Mesendoderm (in vitro differentiated cells): ENCODE results near the gene PTPRJ.

Experiments
- DNase-seq: peaks from one replicate; pipeline ENCODE4 v3.0.0; 2013
- H2AK5ac ChIP-seq: 2 replicates; pipeline ENCODE4 v1.6.1; 2013; ENCODE audit warnings: low read length, inconsistent platforms
- H2BK120ac ChIP-seq: 2 replicates; pipeline ENCODE4 v1.6.1; 2013; ENCODE audit warnings: low read depth, mild to moderate bottlenecking, low read length, moderate library complexity, mixed read lengths
- H2BK15ac ChIP-seq: replicated peaks from 2 replicates; pipeline ENCODE4 v1.6.1; 2013; ENCODE audit warnings: low read depth, mild to moderate bottlenecking, moderate library complexity
- H2BK5ac ChIP-seq: 2 replicates; pipeline ENCODE4 v1.6.1; 2013; ENCODE audit warnings: low read length, inconsistent platforms
- H3K18ac ChIP-seq: 2 replicates; pipeline ENCODE4 v1.6.1; 2013; ENCODE audit warnings: mild to moderate bottlenecking, low read length, mixed read lengths
- H3K23ac ChIP-seq: one replicate; pipeline ENCODE4 v1.6.1; 2013; ENCODE audit warnings: low read length
- H3K27ac ChIP-seq: 2 replicates; pipeline ENCODE4 v1.5.1; 2013; ENCODE audit warnings: low read depth, mild to moderate bottlenecking, inconsistent platforms, low read length, moderate library complexity
- H3K27me3 ChIP-seq: 2 replicates; pipeline ENCODE4 v1.6.1; 2013; ENCODE audit warnings: low read length, control low read depth, mild to moderate bottlenecking, inconsistent platforms; ENCODE audit not compliant: insufficient read depth, poor library complexity
- H3K36me3 ChIP-seq: 2 replicates; pipeline ENCODE4 v1.6.1; 2013; ENCODE audit warnings: low read length, inconsistent platforms; ENCODE audit not compliant: control insufficient read depth, insufficient read depth
- H3K4ac ChIP-seq: one replicate; pipeline ENCODE4 v1.6.1; 2013; ENCODE audit warnings: low read depth, mild to moderate bottlenecking, low read length, moderate library complexity
- H3K4me1 ChIP-seq: 2 replicates; pipeline ENCODE4 v1.6.1; 2013; ENCODE audit warnings: low read depth, low read length, inconsistent platforms; ENCODE audit not compliant: control insufficient read depth
- H3K4me2 ChIP-seq: 2 replicates; pipeline ENCODE4 v1.6.1; 2013; ENCODE audit warnings: low read length
- H3K4me3 ChIP-seq: 2 replicates; pipeline ENCODE4 v1.5.1; 2013; ENCODE audit warnings: mild to moderate bottlenecking, low read length
- H3K56ac ChIP-seq: one replicate; pipeline ENCODE4 v1.6.1; 2013; ENCODE audit warnings: low read length
- H3K79me1 ChIP-seq: 2 replicates; pipeline ENCODE4 v1.6.1; 2013; ENCODE audit warnings: low read length, inconsistent platforms
- H3K79me2 ChIP-seq: 2 replicates; pipeline ENCODE4 v1.6.1; 2013; ENCODE audit warnings: mild to moderate bottlenecking, low read length; ENCODE audit not compliant: control insufficient read depth, insufficient read depth
- H3K9ac ChIP-seq: 2 replicates; pipeline ENCODE4 v1.6.1; 2013; ENCODE audit warnings: low read length, inconsistent platforms
- H4K5ac ChIP-seq: one replicate; pipeline ENCODE4 v1.6.1; 2013; ENCODE audit warnings: low read length
- H4K8ac ChIP-seq: one replicate; pipeline ENCODE4 v1.6.1; 2013; ENCODE audit warnings: low read depth, mild to moderate bottlenecking, control low read depth, low read length, moderate library complexity
- whole genome bisulfite sequencing: extraction: QIAGEN DNeasy Blood & Tissue Kit; methylation state at CpG from one replicate; pipeline ENCODE4 v1.1.7; 2013; ENCODE audit warnings: low lambda C conversion rate, missing lambda C conversion rate; ENCODE audit not compliant: insufficient coverage; ENCODE audit errors: extremely low coverage; 5-methylcytosine and 5-hydroxymethylcytosine counted together

PTPRJ gene

GRCh38 chr11:48169717-48170116, 189.4 kb downstream of the PTPRJ start:
- Histone ChIP-seq H3K56ac (no peak overlapping the region), H3K9ac (no peak overlapping the region), H3K4ac (no peak overlapping the region), H3K23ac (no peak overlapping the region), H3K79me2 (no peaks in the 10 kb centered on the region), H2BK5ac (no peak overlapping the region), H3K27ac (no peak overlapping the region), H3K4me3 (no peak overlapping the region), H3K36me3 (peaks cover 1% of the 10 kb centered on the region), H4K5ac (no peak overlapping the region), H3K4me1 (no peaks in the 10 kb centered on the region), H3K18ac (no peak overlapping the region), H2BK15ac (no peak overlapping the region), H2AK5ac (no peak overlapping the region), H3K4me2 (no peak overlapping the region), H3K27me3 (no peaks in the 10 kb centered on the region), H3K79me1 (no peaks in the 10 kb centered on the region), H2BK120ac (no peak overlapping the region), H4K8ac (no peak overlapping the region)
- no CpG with 5 or more reads among the region's 7 CpGs for whole genome bisulfite sequencing
- no peak for DNase-seq

- Histone ChIP-seq H3K27ac (no peak overlapping the region), H3K36me3 (peaks cover 1% of the 10 kb centered on the region), H3K4ac (no peak overlapping the region), H3K4me3 (no peak overlapping the region), H2BK5ac (no peak overlapping the region), H2AK5ac (no peak overlapping the region), H4K5ac (no peak overlapping the region), H3K56ac (no peak overlapping the region), H3K4me2 (no peak overlapping the region), H3K23ac (no peak overlapping the region), H3K79me1 (no peaks in the 10 kb centered on the region), H3K79me2 (no peaks in the 10 kb centered on the region), H2BK15ac (no peak overlapping the region), H3K27me3 (no peaks in the 10 kb centered on the region), H2BK120ac (no peak overlapping the region), H3K4me1 (no peaks in the 10 kb centered on the region), H3K18ac (no peak overlapping the region), H4K8ac (no peak overlapping the region), H3K9ac (no peak overlapping the region)
- peak; percentile 4 for DNase-seq
- WGBS = no CpG with 5 or more reads among the region's 10 CpGs
Measured at GRCh38 chr11:48170241-48171233, 190.2 kb downstream of the PTPRJ start.

- peak; percentile 82 for DNase-seq
Measured at GRCh38 chr11:48172818-48173609, 192.7 kb downstream of the PTPRJ start.

GRCh38 chr11:48177661-48178060, 197.3 kb downstream of the PTPRJ start:
- Histone ChIP-seq H3K4me3 (no peak overlapping the region), H3K79me2 (no peaks in the 10 kb centered on the region), H3K56ac (no peak overlapping the region), H3K18ac (no peak overlapping the region), H3K79me1 (no peaks in the 10 kb centered on the region), H2BK15ac (no peak overlapping the region), H3K27ac (no peak overlapping the region), H4K5ac (no peak overlapping the region), H3K4me2 (no peak overlapping the region), H2AK5ac (no peak overlapping the region), H3K4me1 (no peaks in the 10 kb centered on the region), H3K4ac (no peak overlapping the region), H4K8ac (no peak overlapping the region), H2BK5ac (no peak overlapping the region), H3K9ac (no peak overlapping the region), H3K27me3 (no peaks in the 10 kb centered on the region), H3K36me3 (no peaks in the 10 kb centered on the region), H2BK120ac (no peak overlapping the region), H3K23ac (no peak overlapping the region)
- WGBS = no CpG with 5 or more reads among the region's 4 CpGs
- DNase-seq = no peak

More at GRCh38 chr11:48172818-48173609, 192.7 kb downstream of the PTPRJ start:
- Histone ChIP-seq H3K27me3 (no peaks in the 10 kb centered on the region), H3K4me3 (no peak overlapping the region), H3K79me1 (no peaks in the 10 kb centered on the region), H3K9ac (no peak overlapping the region), H3K4me2 (no peak overlapping the region), H2BK5ac (no peak overlapping the region), H2BK120ac (no peak overlapping the region), H3K36me3 (peaks cover 1% of the 10 kb centered on the region), H3K56ac (no peak overlapping the region), H4K8ac (no peak overlapping the region), H3K4me1 (no peaks in the 10 kb centered on the region), H3K18ac (no peak overlapping the region), H2BK15ac (no peak overlapping the region), H3K23ac (no peak overlapping the region), H3K27ac (no peak overlapping the region), H3K4ac (no peak overlapping the region), H3K79me2 (no peaks in the 10 kb centered on the region), H4K5ac (no peak overlapping the region), H2AK5ac (no peak overlapping the region)
- WGBS = no CpG with 5 or more reads among the region's 14 CpGs

GRCh38 chr11:48180627-48181026, 200.3 kb downstream of the PTPRJ start:
- Histone ChIP-seq H4K8ac (no peak overlapping the region), H3K4me1 (no peaks in the 10 kb centered on the region), H3K4ac (no peak overlapping the region), H3K56ac (no peak overlapping the region), H3K18ac (no peak overlapping the region), H2BK120ac (no peak overlapping the region), H3K79me2 (no peaks in the 10 kb centered on the region), H3K4me2 (no peak overlapping the region), H2BK5ac (no peak overlapping the region), H3K9ac (no peak overlapping the region), H2AK5ac (no peak overlapping the region), H3K27me3 (no peaks in the 10 kb centered on the region), H4K5ac (no peak overlapping the region), H2BK15ac (no peak overlapping the region), H3K23ac (no peak overlapping the region), H3K27ac (no peak overlapping the region), H3K4me3 (no peak overlapping the region), H3K36me3 (no peaks in the 10 kb centered on the region), H3K79me1 (no peaks in the 10 kb centered on the region)
- no peak for DNase-seq
- WGBS = no CpG with 5 or more reads among the region's 6 CpGs
